Caco-2 (cell line): ENCODE results near the gene MYH15. TPM values are rescaled to one million over a fixed set of nuclear protein-coding genes. Genes with fewer than 3 reads are reported as not detected.

ENCODE experiments used
- BruUV-seq: library from RNA; stranded (reverse); fragments of 400-500 nt; replicated peaks from 2 replicates; lab custom pipeline; 2021; lab: Mats Ljungman, UMichigan
- CTCF ChIA-PET: fragments of 300-600 bp; sonication (Branson Sonifier 250); formaldehyde crosslinking; loops from one replicate; lab custom pipeline; 2022; ENCODE audit warnings: antibody characterized with exemption; lab: Charles Lee
- POLR2A ChIA-PET: fragments of 300-600 bp; sonication (Branson Sonifier 250); formaldehyde crosslinking; loops from one replicate; lab custom pipeline; 2022; ENCODE audit warnings: antibody characterized with exemption; lab: Charles Lee
- DNase-seq, 2 experiments: peaks; one replicate each; pipeline versions ENCODE4 v3.0.0 to v3.0.0-alpha.2; 2020 to 2022
- H3K27me3 ChIP-seq: replicated peaks from 2 replicates; pipeline ENCODE4 v1.6.0; 2011; ENCODE audit warnings: low read length; ENCODE audit not compliant: control insufficient read depth, insufficient read depth
- H3K36me3 ChIP-seq: 2 replicates; pipeline ENCODE4 v1.5.1; 2011; ENCODE audit warnings: low read length; ENCODE audit not compliant: control insufficient read depth, insufficient read depth
- H3K4me1 ChIP-seq: fragments of 250-450 bp; sonication (Bioruptor Pico); 2 replicates; pipeline ENCODE4 v1.5.1; 2020; ENCODE audit warnings: mild to moderate bottlenecking
- H3K4me3 ChIP-seq: 2 replicates; pipeline ENCODE4 v1.5.1; 2011; ENCODE audit warnings: low read depth, mild to moderate bottlenecking, control low read depth, low read length
- H3K9me3 ChIP-seq: fragments of 250-450 bp; sonication (Bioruptor Pico); 2 replicates; pipeline ENCODE4 v1.5.1; 2020; ENCODE audit warnings: mild to moderate bottlenecking, moderate library complexity
- H3K27ac Mint-ChIP-seq: one replicate; pipeline ENCODE4 v1.8.0; 2022; ENCODE audit warnings: mixed read lengths; ENCODE audit not compliant: unreplicated experiment
- H3K27me3 Mint-ChIP-seq: one replicate; pipeline ENCODE4 v1.8.0; 2022; ENCODE audit warnings: mixed read lengths; ENCODE audit not compliant: insufficient read depth, unreplicated experiment
- H3K36me3 Mint-ChIP-seq: one replicate; pipeline ENCODE4 v1.8.0; 2022; ENCODE audit warnings: mild to moderate bottlenecking, mixed read lengths; ENCODE audit not compliant: insufficient read depth, unreplicated experiment
- H3K4me1 Mint-ChIP-seq: one replicate; pipeline ENCODE4 v1.8.0; 2022; ENCODE audit warnings: low read depth, mixed read lengths; ENCODE audit not compliant: unreplicated experiment
- H3K4me3 Mint-ChIP-seq: one replicate; pipeline ENCODE4 v1.8.0; 2022; ENCODE audit warnings: mild to moderate bottlenecking, moderate library complexity, mixed read lengths; ENCODE audit not compliant: unreplicated experiment
- H3K9me3 Mint-ChIP-seq: one replicate; pipeline ENCODE4 v1.8.0; 2022; ENCODE audit warnings: mixed read lengths; ENCODE audit not compliant: unreplicated experiment
- intact Hi-C: fragments of 100-400 bp; cut with micrococcal nuclease; formaldehyde crosslinking; loops from one replicate; pipeline ENCODE4 v1.10.0; 2022; ENCODE audit not compliant: unreplicated experiment
- total RNA-seq: library from RNA; stranded (reverse); gene quantifications from 2 replicates; pipeline ENCODE4 v1.2.3, GENCODE V29; 2022
- TF ChIP-seq, protein P1 (sequence below), 2 experiments: fragments of 200-600 bp in 1 of 2; IDR thresholded peaks; 1 replicate in 1 of 2; 2 replicates in 1 of 2; pipeline versions ENCODE4 v1.5.1 to v1.8.0; 2011 to 2022; ENCODE audit warnings: antibody characterized with exemption in 1 of 2, control low read depth in 1 of 2, inconsistent platforms in 1 of 2, low read depth in 1 of 2, low read length in 1 of 2, mild to moderate bottlenecking in 1 of 2, moderate library complexity in 1 of 2; ENCODE audit not compliant: insufficient read depth in 1 of 2, severe bottlenecking in 1 of 2, unreplicated experiment in 1 of 2

Gene MYH15
- total RNA-seq, 1 experiment from 2014 or later: 0.25 TPM

DNA sequence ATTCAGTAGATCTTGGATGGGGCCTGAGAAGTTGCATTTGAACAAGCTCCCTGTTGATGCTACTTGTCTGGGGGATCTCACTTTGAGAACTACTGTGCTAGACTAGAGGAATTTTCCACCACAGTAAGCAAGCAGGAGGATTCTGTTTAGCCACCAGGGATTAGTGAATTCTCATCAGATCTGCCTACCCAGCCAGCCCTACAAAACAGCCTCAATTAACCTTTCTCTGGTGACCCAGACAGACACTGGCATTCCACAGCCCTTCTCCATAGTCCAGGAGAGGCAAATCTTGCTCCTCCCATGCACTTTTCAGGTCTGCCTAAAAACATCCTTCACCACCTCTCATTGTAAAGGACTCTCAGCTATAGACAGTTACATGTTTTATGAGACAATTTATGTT lies 16.7 kb upstream of the MYH15 start:
- no peaks in the 10 kb centered on the region for H3K9me3 Mint-ChIP-seq
- BruUV-seq: no TSS peak
- intact Hi-C loops: no loop called here
- H3K36me3 Mint-ChIP-seq: no peaks in the 10 kb centered on the region
- no peak overlapping the region for H3K27ac Mint-ChIP-seq
- H3K4me3 Mint-ChIP-seq: no peak overlapping the region
- no peaks in the 10 kb centered on the region for H3K9me3 ChIP-seq
- TF ChIP-seq, protein P1, sequence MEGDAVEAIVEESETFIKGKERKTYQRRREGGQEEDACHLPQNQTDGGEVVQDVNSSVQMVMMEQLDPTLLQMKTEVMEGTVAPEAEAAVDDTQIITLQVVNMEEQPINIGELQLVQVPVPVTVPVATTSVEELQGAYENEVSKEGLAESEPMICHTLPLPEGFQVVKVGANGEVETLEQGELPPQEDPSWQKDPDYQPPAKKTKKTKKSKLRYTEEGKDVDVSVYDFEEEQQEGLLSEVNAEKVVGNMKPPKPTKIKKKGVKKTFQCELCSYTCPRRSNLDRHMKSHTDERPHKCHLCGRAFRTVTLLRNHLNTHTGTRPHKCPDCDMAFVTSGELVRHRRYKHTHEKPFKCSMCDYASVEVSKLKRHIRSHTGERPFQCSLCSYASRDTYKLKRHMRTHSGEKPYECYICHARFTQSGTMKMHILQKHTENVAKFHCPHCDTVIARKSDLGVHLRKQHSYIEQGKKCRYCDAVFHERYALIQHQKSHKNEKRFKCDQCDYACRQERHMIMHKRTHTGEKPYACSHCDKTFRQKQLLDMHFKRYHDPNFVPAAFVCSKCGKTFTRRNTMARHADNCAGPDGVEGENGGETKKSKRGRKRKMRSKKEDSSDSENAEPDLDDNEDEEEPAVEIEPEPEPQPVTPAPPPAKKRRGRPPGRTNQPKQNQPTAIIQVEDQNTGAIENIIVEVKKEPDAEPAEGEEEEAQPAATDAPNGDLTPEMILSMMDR (IDR thresholded peaks at IDR 0.05; ENCODE audit: insufficient read depth in 1 of 2, low read depth in 1 of 2, low read length in 1 of 2, severe bottlenecking in 1 of 2, unreplicated experiment in 1 of 2): no peak
- CTCF ChIA-PET: interaction anchor here (0.5 kb wide), 1 partner anchor 30 kb away, joined by 7 read pairs; no protein-coding TSS in a partner anchor
- no peaks in the 10 kb centered on the region for H3K36me3 ChIP-seq
- no peak for DNase-seq
- H3K27me3 ChIP-seq: no peaks in the 10 kb centered on the region
- peaks cover 9% of the 10 kb centered on the region for H3K27me3 Mint-ChIP-seq
- no peaks in the 10 kb centered on the region for H3K4me1 Mint-ChIP-seq
- POLR2A ChIA-PET: no interaction called here
- H3K4me1 ChIP-seq: no peaks in the 10 kb centered on the region
- no peak overlapping the region for H3K4me3 ChIP-seq

DNA sequence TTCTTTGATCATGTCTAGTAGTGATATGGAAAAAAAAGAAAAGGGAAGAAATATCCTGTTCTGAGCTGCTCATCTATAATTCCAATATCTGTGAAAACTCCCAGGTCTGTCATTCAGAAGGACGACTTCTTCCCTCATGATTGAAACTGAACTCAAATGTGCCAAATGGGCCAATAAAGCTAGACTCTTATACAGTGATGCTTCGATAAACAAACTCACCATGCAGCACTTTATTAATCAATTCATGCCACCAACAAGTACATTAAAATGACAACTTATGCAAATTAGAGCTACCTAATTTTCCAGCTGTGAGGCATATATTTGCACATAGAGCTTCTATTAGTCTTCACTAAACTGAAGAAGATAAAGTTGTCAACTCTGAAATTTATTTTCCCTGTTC lies 15.6 kb upstream of the MYH15 start:
- ChIA-PET CTCF (no interaction called here), POLR2A (no interaction called here)
- Mint-ChIP-seq H3K4me1 (no peaks in the 10 kb centered on the region), H3K27ac (no peak overlapping the region), H3K36me3 (no peaks in the 10 kb centered on the region), H3K27me3 (peaks cover 13% of the 10 kb centered on the region), H3K4me3 (no peak overlapping the region), H3K9me3 (no peaks in the 10 kb centered on the region)
- no peaks in the 10 kb centered on the region for H3K9me3 ChIP-seq
- H3K4me3 ChIP-seq: no peak overlapping the region
- TF ChIP-seq, protein P1 (IDR thresholded peaks at IDR 0.05; ENCODE audit: insufficient read depth in 1 of 2, low read depth in 1 of 2, low read length in 1 of 2, severe bottlenecking in 1 of 2, unreplicated experiment in 1 of 2): no peak
- DNase-seq: no peak
- BruUV-seq: no TSS peak
- H3K27me3 ChIP-seq: no peaks in the 10 kb centered on the region
- no peaks in the 10 kb centered on the region for H3K36me3 ChIP-seq
- no peaks in the 10 kb centered on the region for H3K4me1 ChIP-seq
- intact Hi-C loops: no loop called here

GRCh38 chr3:108525256-108525655 lies 14.9 kb upstream of the MYH15 start:
- Histone ChIP-seq H3K36me3 (no peaks in the 10 kb centered on the region), H3K9me3 (no peaks in the 10 kb centered on the region), H3K27me3 (no peaks in the 10 kb centered on the region), H3K4me3 (no peak overlapping the region), H3K4me1 (no peaks in the 10 kb centered on the region)
- no peak overlapping the region for H3K4me3 Mint-ChIP-seq
- BruUV-seq: no TSS peak
- no peaks in the 10 kb centered on the region for H3K9me3 Mint-ChIP-seq
- CTCF ChIA-PET: no interaction called here
- POLR2A ChIA-PET: no interaction called here
- no peak overlapping the region for H3K27ac Mint-ChIP-seq
- TF ChIP-seq, protein P1 (IDR thresholded peaks at IDR 0.05; ENCODE audit: insufficient read depth in 1 of 2, low read depth in 1 of 2, low read length in 1 of 2, severe bottlenecking in 1 of 2, unreplicated experiment in 1 of 2): no peak
- DNase-seq: no peak
- intact Hi-C loops: no loop called here
- no peaks in the 10 kb centered on the region for H3K4me1 Mint-ChIP-seq
- H3K36me3 Mint-ChIP-seq: no peaks in the 10 kb centered on the region
- H3K27me3 Mint-ChIP-seq: peaks cover 13% of the 10 kb centered on the region
